GM12874 (cell line): Measurements from ENCODE around the gene ATP5F1D.

Source experiments
- CTCF ChIP-seq: IDR thresholded peaks from 2 replicates; pipeline ENCODE4 v1.5.1; 2011; ENCODE audit warnings: low read depth, mild to moderate bottlenecking, control low read depth, low read length, moderate library complexity; ENCODE audit not compliant: insufficient read depth

ATP5F1D gene

DNA sequence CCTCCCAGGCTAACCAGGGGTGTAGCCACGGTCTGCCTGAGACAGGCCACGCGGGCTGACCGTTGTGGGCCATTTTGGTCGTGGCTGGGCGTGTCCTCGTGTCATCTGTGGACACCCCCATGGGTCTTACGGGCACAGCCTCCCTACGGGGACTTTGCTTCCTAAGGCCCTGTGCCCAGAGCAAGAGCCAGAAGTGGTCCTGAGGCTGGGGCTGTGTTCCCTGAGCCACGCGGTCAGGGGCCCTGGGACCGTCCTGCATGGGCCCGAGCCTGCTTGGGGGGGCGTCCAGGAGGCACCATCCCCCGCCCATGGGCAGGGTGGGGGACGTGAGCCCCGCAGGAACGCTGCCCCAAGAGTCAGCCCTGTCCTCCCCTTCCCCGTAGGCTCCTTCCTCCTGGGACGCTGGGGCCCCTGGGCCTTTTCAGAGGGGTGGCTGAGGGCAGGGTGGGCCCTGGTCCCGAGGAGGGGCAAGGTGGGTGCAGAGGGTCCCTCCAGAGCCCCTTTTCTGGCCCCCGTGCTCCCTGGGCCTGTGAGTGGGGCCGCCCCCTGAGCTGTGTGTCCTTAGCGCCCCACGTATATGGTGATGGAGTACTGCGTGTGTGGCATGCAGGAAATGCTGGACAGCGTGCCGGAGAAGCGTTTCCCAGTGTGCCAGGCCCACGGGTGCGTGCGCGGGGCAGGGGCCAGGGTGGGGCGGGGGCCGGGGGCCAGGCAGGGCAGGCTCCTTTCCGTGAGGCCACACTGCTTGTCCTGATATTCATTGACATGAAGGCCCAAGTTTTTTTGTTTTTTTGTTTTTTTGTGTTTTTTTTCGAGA lies 22.6 kb upstream of the ATP5F1D start:
- TF ChIP-seq CTCF: no peak

GRCh38 chr19:1219786-1220476 lies 21.6 kb upstream of the ATP5F1D start:
- TF ChIP-seq CTCF: no peak

- TF ChIP-seq CTCF: peak; percentile 34; the same call in 1 of the 2 replicates
Measured at GRCh38 chr19:1220477-1220930, 21.0 kb upstream of the ATP5F1D start.

GRCh38 chr19:1220976-1221903 lies 20.3 kb upstream of the ATP5F1D start:
- peak; percentile 59 for TF ChIP-seq CTCF

GRCh38 chr19:1221904-1222255 lies 19.7 kb upstream of the ATP5F1D start:
- no peak for TF ChIP-seq CTCF

- peak; percentile 16; the same call in 1 of the 2 replicates for TF ChIP-seq CTCF
Measured at GRCh38 chr19:1222394-1222793, 19.2 kb upstream of the ATP5F1D start.
